AG10803 (cell line): ENCODE data around the gene FRMD4A.

Source experiments
- DNase-seq: peaks from one replicate; pipeline ENCODE4 v3.0.0; 2010; ENCODE audit warnings: low read depth
- H3K4me3 ChIP-seq: 2 replicates; pipeline ENCODE4 v1.5.1; 2011; ENCODE audit warnings: mild to moderate bottlenecking, low read length, control low read depth
- CTCF ChIP-seq: conservative IDR thresholded peaks from 2 replicates; pipeline ENCODE4 v1.5.1; 2011; ENCODE audit warnings: mild to moderate bottlenecking, low read length, control low read depth, inconsistent platforms

Gene FRMD4A

GRCh38 chr10:13699216-13699615, 631.5 kb downstream of the FRMD4A start:
- H3K4me3 ChIP-seq = no peak overlapping the region
- no peak for DNase-seq
- TF ChIP-seq CTCF = no peak

GRCh38 chr10:13698217-13698616, 632.5 kb downstream of the FRMD4A start:
- no peak for TF ChIP-seq CTCF
- no peak for DNase-seq

GRCh38 chr10:13696071-13696470, 634.7 kb downstream of the FRMD4A start:
- DNase-seq = no peak
- H3K4me3 ChIP-seq = no peak overlapping the region
- no peak for TF ChIP-seq CTCF

More at GRCh38 chr10:13698217-13698616, 632.5 kb downstream of the FRMD4A start:
- H3K4me3 ChIP-seq = no peak overlapping the region

DNA sequence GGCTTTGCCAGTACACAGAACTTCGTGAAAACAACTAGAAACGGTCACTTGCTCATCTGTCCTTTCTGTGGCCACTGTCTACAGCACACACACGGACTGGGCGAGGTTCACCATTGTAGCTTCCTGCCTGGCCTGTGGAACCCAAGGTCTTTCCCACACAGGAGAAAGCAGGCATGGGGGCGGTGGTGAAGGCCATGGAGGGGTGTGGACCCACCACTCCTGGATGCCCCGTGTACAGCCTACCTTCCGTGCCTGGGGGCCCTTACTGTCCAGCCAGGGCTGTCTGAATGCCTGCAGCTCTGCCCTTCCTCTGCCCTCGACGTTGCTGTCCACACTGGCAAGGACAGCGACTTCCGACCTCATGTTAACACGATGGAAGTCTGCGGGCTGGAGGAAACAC, 635.1 kb downstream of the FRMD4A start:
- H3K4me3 ChIP-seq = no peak overlapping the region
- no peak for DNase-seq
- TF ChIP-seq CTCF = no peak

DNA sequence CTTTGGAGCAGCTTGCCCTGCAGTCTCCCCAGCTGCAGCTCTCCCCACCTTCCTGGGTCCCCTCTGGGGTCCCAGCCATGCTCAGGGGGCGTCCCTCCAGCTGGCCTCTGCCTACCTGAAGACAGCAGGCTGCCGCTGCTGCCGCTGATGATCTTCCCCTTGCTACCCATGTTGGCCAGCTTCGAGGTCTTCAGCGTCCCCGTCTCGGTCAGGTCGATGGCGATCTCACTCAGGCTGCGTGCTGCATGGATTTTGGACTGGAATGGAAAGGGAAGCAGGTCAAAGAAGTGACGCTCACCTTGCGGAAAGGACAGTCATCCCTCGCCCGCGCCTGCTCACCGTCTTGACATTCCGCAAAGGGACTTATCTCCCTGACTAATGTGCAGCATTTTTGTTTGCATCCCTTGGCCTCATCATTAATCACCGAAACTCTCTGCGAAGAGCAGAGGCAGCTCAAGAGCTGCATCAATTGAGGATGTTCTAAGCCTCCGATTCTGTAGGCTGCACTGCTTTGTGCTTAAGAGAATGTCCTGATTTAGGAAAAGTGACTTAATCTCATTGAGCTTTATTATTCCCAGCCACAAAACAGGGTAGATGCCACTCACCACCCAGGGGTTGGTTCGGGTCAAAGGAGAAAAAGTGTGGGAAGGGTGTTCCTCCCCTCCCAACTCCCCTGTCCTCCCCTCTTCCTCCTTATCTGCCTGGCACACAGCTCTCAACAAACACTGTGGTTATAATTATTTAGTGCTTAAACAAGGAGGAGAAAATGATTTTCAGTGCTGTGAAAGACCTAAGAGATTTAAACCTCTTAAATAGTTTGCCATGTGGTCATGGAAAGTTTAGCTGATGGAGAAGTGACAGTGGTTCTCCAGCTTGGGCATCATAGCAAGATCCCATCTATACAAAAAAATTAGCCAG, 636.7 kb downstream of the FRMD4A start:
- TF ChIP-seq CTCF = no peak
- no peak overlapping the region for H3K4me3 ChIP-seq
- no peak for DNase-seq

DNA sequence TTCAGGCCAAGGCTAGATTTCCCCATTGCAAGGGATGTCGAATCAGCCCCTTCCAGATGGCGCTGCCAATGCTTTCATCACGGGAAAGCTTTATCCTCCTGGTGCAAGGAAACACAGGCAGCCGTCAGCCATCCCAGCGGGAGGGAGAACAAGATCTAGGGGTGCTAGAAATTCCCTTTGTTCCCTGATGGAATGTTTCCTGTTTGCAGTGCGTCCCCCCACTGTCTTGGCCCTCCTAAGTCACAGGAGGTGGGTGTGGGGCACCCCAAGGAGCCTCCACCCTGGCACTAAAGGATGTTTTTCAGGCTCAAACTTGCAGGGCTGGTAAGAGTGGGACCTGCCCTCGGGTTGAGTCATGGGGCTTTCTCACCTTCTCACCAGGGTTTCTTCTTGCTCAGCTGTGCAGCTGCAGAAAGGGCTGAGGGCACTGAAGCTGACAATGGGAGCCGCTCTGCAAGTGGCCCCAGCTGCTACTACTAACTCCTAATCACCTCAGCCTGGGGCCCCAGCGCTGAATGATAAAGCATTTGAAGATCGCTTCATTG, 640.4 kb downstream of the FRMD4A start:
- H3K4me3 ChIP-seq = no peak overlapping the region
- no peak for DNase-seq
- TF ChIP-seq CTCF = no peak

GRCh38 chr10:13686331-13686752, 644.4 kb downstream of the FRMD4A start:
- no peak for TF ChIP-seq CTCF

More at GRCh38 chr10:13686331-13686752, 644.4 kb downstream of the FRMD4A start:
- DNase-seq = no peak
- H3K4me3 ChIP-seq = no peak overlapping the region
